ENCODE measurements around the gene APOBEC3C.

- TF ChIP-seq CTCF (IDR thresholded peaks at IDR 0.05) (no peak), POLR2A (IDR thresholded peaks at IDR 0.05) (no peak), POLR2AphosphoS5 (IDR thresholded peaks at IDR 0.05) (no peak)
Observed at GRCh38 chr22:38972558-38972957, 41.5 kb upstream of the APOBEC3C start.
